ENCODE measurements around the gene AKAP13.

Gene AKAP13

GRCh38 chr15:85727068-85727467 is 346.7 kb downstream of the AKAP13 start:
- no peak for DNase-seq (ENCODE audit: low read depth in 2 of 2)

- no peak for DNase-seq (ENCODE audit: low read depth in 2 of 2)
These were observed 349.8 kb downstream of the AKAP13 start for GRCh38 chr15:85730001-85730820.

GRCh38 chr15:85733416-85733815 is 353.0 kb downstream of the AKAP13 start:
- no peak for DNase-seq (ENCODE audit: low read depth in 2 of 2)

GRCh38 chr15:85737061-85737460 is 356.7 kb downstream of the AKAP13 start:
- DNase-seq (ENCODE audit: low read depth in 2 of 2), result no peak

- DNase-seq (ENCODE audit: low read depth in 2 of 2), result no peak
These were observed 360.6 kb downstream of the AKAP13 start for GRCh38 chr15:85741021-85741421.

- DNase-seq (ENCODE audit: low read depth in 2 of 2), result no peak
These were observed 361.3 kb downstream of the AKAP13 start for GRCh38 chr15:85741662-85742061.

- no peak for DNase-seq (ENCODE audit: low read depth in 2 of 2)
These were observed 361.9 kb downstream of the AKAP13 start for GRCh38 chr15:85742186-85742821.

- DNase-seq (ENCODE audit: low read depth in 2 of 2), result no peak
These were observed 363.1 kb downstream of the AKAP13 start for GRCh38 chr15:85743392-85744055.

GRCh38 chr15:85744579-85744978 is 364.2 kb downstream of the AKAP13 start:
- DNase-seq (ENCODE audit: low read depth in 2 of 2), result no peak

- no peak for DNase-seq (ENCODE audit: low read depth in 2 of 2)
These were observed 364.6 kb downstream of the AKAP13 start for GRCh38 chr15:85745023-85745422.

GRCh38 chr15:85745525-85746150 is 365.2 kb downstream of the AKAP13 start:
- DNase-seq (ENCODE audit: low read depth in 2 of 2), result no peak

GRCh38 chr15:85746641-85747040 is 366.2 kb downstream of the AKAP13 start:
- DNase-seq (ENCODE audit: low read depth in 2 of 2), result no peak

GRCh38 chr15:85748176-85748575 is 367.8 kb downstream of the AKAP13 start:
- DNase-seq (ENCODE audit: low read depth in 2 of 2), result no peak

- no peak for DNase-seq (ENCODE audit: low read depth in 2 of 2)
These were observed 368.3 kb downstream of the AKAP13 start for GRCh38 chr15:85748729-85749128.

GRCh38 chr15:85749261-85750151 is 369.1 kb downstream of the AKAP13 start:
- DNase-seq (ENCODE audit: low read depth in 2 of 2), result no peak

GRCh38 chr15:85750319-85751290 is 370.2 kb downstream of the AKAP13 start:
- no peak for DNase-seq (ENCODE audit: low read depth in 2 of 2)

GRCh38 chr15:85751291-85752123 is 371.1 kb downstream of the AKAP13 start:
- no peak for DNase-seq (ENCODE audit: low read depth in 2 of 2)

- DNase-seq (ENCODE audit: low read depth in 2 of 2), result no peak
These were observed 371.7 kb downstream of the AKAP13 start for GRCh38 chr15:85752124-85752475.

GRCh38 chr15:85752491-85752961 is 372.1 kb downstream of the AKAP13 start:
- no peak for DNase-seq (ENCODE audit: low read depth in 2 of 2)
